ENCODE measurements around the gene CREBRF. TPM values are rescaled to one million over a fixed set of nuclear protein-coding genes. Genes with fewer than 3 reads are reported as not detected.

The CREBRF gene
- total RNA-seq, 1 donor from 2014 or later = 17.8 TPM

DNA sequence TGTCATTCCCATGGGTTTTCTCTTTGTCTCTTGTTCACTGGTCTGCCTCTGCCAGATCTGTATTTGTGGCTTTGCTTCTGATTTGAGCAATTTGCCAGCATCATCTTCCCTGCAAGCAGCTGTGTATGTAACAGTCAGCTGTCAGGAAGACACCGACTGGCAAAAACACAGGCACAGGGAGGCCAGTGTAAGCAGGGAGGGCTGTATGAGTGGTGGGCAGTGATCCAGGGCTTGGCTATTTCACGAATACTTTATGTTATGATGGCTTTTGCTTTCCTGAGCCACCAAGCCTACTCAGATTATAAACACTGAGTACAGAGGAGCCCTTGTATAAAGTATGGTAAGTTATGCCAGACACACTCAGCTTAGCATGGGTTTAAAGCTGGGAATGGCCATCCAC lies 99.8 kb downstream of the CREBRF start:
- peaks cover 9% of the 10 kb centered on the region for H3K36me3 Mint-ChIP-seq (ENCODE audit: insufficient read depth)
- no peak for DNase-seq (ENCODE audit: low spot score, unreplicated experiment)
- no peak overlapping the region for H3K27ac Mint-ChIP-seq
- TF ChIP-seq, protein P1, sequence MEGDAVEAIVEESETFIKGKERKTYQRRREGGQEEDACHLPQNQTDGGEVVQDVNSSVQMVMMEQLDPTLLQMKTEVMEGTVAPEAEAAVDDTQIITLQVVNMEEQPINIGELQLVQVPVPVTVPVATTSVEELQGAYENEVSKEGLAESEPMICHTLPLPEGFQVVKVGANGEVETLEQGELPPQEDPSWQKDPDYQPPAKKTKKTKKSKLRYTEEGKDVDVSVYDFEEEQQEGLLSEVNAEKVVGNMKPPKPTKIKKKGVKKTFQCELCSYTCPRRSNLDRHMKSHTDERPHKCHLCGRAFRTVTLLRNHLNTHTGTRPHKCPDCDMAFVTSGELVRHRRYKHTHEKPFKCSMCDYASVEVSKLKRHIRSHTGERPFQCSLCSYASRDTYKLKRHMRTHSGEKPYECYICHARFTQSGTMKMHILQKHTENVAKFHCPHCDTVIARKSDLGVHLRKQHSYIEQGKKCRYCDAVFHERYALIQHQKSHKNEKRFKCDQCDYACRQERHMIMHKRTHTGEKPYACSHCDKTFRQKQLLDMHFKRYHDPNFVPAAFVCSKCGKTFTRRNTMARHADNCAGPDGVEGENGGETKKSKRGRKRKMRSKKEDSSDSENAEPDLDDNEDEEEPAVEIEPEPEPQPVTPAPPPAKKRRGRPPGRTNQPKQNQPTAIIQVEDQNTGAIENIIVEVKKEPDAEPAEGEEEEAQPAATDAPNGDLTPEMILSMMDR (IDR thresholded peaks at IDR 0.05; ENCODE audit: unreplicated experiment) = no peak
- no peaks in the 10 kb centered on the region for H3K9me3 Mint-ChIP-seq (ENCODE audit: low read depth)
- no peaks in the 10 kb centered on the region for H3K4me1 Mint-ChIP-seq (ENCODE audit: low read depth)
- H3K27me3 Mint-ChIP-seq = no peaks in the 10 kb centered on the region
- H3K4me3 Mint-ChIP-seq (ENCODE audit: low read depth) = no peak overlapping the region

DNA sequence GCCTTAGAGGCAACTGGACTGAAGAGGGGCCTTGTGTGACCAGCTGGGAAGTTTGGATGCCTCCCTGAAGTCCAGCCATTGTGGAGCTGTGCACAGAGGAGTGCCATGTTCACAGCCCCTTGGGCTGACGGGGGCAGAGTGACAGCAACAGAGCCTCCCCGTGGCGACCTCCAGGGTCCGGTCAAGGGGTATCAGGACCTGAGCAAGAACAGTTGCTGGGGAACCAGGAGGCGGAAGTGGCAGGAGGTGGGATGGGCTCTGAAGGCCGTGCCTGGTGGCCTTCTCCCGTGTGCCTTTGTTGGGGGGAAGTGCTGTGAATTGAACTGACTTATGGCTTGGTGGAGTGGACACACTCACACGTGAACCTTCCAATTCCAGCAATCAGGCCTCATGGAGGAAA lies 102.2 kb downstream of the CREBRF start:
- Mint-ChIP-seq H3K4me1 (ENCODE audit: low read depth) (no peaks in the 10 kb centered on the region), H3K4me3 (ENCODE audit: low read depth) (no peak overlapping the region), H3K36me3 (ENCODE audit: insufficient read depth) (peaks cover 9% of the 10 kb centered on the region), H3K27ac (no peak overlapping the region), H3K9me3 (ENCODE audit: low read depth) (no peaks in the 10 kb centered on the region), H3K27me3 (no peaks in the 10 kb centered on the region)
- DNase-seq (ENCODE audit: low spot score, unreplicated experiment) = no peak
- TF ChIP-seq, protein P1 (IDR thresholded peaks at IDR 0.05; ENCODE audit: unreplicated experiment) = no peak

DNA sequence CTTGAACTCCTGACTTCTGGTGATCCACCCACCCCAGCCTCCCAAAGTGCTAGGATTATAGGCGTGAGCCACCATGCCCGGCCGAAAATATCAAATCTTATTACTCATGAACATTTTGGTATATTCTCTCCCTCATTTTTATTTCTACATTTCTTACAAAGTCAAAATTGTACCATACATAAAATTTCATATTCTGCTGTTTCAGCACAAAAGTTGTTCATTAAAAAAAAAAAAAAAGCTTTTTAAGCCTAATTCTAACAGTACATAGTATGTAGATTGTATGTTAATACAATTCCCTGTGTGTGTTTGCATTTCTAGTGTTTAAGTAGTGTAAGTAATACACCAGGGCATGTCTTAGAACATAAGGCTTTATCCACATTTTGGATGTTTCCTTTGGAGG lies 103.1 kb downstream of the CREBRF start:
- no peaks in the 10 kb centered on the region for H3K27me3 Mint-ChIP-seq
- no peak for DNase-seq (ENCODE audit: low spot score, unreplicated experiment)
- no peak overlapping the region for H3K4me3 Mint-ChIP-seq (ENCODE audit: low read depth)
- TF ChIP-seq, protein P1 (IDR thresholded peaks at IDR 0.05; ENCODE audit: unreplicated experiment) = no peak
- no peaks in the 10 kb centered on the region for H3K4me1 Mint-ChIP-seq (ENCODE audit: low read depth)
- H3K27ac Mint-ChIP-seq = no peak overlapping the region
- H3K36me3 Mint-ChIP-seq (ENCODE audit: insufficient read depth) = peaks cover 3% of the 10 kb centered on the region
- H3K9me3 Mint-ChIP-seq (ENCODE audit: low read depth) = no peaks in the 10 kb centered on the region

DNA sequence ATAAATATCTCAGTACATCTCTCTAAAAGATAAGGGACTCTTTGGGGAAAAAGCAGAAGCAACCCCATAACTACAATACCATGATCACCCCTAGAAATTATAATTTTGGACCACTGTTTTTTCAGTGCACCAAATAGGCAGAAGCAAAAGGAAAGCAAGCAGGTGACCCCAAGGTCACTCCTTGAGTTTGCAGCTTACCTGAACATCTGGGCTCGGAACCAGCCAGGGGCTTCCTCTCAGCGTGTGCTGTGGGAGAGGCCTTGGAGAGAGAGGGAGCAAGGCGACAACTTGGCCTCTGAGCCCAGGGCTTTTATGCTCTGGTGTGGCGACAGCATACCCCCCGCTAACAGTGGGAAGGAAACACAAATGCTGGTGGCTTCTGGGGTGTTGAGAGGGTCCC lies 105.0 kb downstream of the CREBRF start:
- Mint-ChIP-seq H3K9me3 (ENCODE audit: low read depth) (no peaks in the 10 kb centered on the region), H3K36me3 (ENCODE audit: insufficient read depth) (peaks cover 2% of the 10 kb centered on the region), H3K4me3 (ENCODE audit: low read depth) (no peak overlapping the region), H3K27ac (no peak overlapping the region), H3K27me3 (no peaks in the 10 kb centered on the region), H3K4me1 (ENCODE audit: low read depth) (no peaks in the 10 kb centered on the region)
- TF ChIP-seq, protein P1 (IDR thresholded peaks at IDR 0.05; ENCODE audit: unreplicated experiment) = no peak
- DNase-seq (ENCODE audit: low spot score, unreplicated experiment) = no peak

DNA sequence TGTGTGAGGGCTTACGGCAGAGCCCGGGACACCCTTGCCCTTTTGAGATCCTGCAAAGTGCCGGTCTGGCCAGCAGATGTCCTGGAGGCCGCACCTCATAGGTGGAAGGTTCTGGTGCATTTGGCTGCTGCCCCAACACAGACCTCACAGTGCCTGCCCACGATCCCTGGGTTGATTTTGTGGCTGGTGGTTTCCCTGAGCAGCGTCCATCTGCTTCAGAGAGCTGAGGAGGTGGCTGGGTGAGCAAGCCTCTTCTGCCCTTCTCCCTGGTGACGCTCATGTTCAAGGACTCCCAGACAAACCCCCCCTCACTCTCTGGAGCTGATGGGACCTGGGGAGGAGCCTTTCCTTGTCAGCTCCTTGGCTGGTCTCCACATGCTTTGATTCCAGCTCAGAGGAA lies 107.1 kb downstream of the CREBRF start:
- no peaks in the 10 kb centered on the region for H3K9me3 Mint-ChIP-seq (ENCODE audit: low read depth)
- H3K27me3 Mint-ChIP-seq = no peaks in the 10 kb centered on the region
- no peak overlapping the region for H3K4me3 Mint-ChIP-seq (ENCODE audit: low read depth)
- peaks cover 2% of the 10 kb centered on the region for H3K36me3 Mint-ChIP-seq (ENCODE audit: insufficient read depth)
- TF ChIP-seq, protein P1 (IDR thresholded peaks at IDR 0.05; ENCODE audit: unreplicated experiment) = no peak
- H3K4me1 Mint-ChIP-seq (ENCODE audit: low read depth) = no peaks in the 10 kb centered on the region
- no peak overlapping the region for H3K27ac Mint-ChIP-seq
- no peak for DNase-seq (ENCODE audit: low spot score, unreplicated experiment)
